PC-9 (cell line): ENCODE data around the gene ANO1.

Source experiments
- EZH2 ChIP-seq: fragments of 200-600 bp; sonication (generic); IDR thresholded peaks from 2 replicates; pipeline ENCODE4 v1.8.0; 2017; ENCODE audit warnings: antibody characterized with exemption, low read depth
- TF ChIP-seq, protein P1 (sequence below): fragments of 200-600 bp; sonication (generic); conservative IDR thresholded peaks from 2 replicates; pipeline ENCODE4 v1.6.1; 2017; ENCODE audit warnings: mixed run types, antibody characterized with exemption, mild to moderate bottlenecking, moderate library complexity

DNA sequence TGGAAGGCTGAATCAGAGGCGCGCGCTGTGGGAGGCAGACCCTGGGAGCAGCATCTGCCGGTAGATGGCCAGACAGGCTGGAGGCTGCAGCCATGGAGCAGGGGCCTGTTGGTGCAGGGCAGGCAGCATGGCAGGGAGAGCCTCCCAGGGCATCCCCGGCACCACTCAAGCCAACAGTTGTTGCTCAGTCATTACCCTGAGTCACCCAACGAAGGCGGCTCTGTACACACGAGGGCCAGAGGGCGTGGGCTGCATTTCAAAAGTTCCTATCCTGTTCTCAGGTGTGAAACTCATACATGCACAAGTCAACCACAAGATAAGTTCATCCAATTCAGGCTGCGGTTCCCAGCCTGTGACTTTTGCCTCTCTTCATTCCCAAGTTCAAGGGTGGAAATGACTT, 2.6 kb downstream of the ANO1 start:
- no peak for TF ChIP-seq EZH2
- TF ChIP-seq, protein P1, sequence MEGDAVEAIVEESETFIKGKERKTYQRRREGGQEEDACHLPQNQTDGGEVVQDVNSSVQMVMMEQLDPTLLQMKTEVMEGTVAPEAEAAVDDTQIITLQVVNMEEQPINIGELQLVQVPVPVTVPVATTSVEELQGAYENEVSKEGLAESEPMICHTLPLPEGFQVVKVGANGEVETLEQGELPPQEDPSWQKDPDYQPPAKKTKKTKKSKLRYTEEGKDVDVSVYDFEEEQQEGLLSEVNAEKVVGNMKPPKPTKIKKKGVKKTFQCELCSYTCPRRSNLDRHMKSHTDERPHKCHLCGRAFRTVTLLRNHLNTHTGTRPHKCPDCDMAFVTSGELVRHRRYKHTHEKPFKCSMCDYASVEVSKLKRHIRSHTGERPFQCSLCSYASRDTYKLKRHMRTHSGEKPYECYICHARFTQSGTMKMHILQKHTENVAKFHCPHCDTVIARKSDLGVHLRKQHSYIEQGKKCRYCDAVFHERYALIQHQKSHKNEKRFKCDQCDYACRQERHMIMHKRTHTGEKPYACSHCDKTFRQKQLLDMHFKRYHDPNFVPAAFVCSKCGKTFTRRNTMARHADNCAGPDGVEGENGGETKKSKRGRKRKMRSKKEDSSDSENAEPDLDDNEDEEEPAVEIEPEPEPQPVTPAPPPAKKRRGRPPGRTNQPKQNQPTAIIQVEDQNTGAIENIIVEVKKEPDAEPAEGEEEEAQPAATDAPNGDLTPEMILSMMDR: no peak
